ENCODE results near the gene POLDIP3. TPM values are rescaled to one million over a fixed set of nuclear protein-coding genes. Genes with fewer than 3 reads are reported as not detected.
A peak's percentile ranks its signal among the peaks of the same experiment; 100 is the strongest.

The POLDIP3 gene
- total RNA-seq, 4 donors from 2014 or later: 32.4 to 61.1 (median 45.7) TPM

- Histone ChIP-seq H3K4me3 (no peak overlapping the region), H3K27ac (no peak overlapping the region), H3K36me3 (peaks cover 85% of the 10 kb centered on the region), H3K4me1 (peaks cover 21% of the 10 kb centered on the region), H3K9me3 (no peaks in the 10 kb centered on the region), H3K27me3 (no peaks in the 10 kb centered on the region)
- DNase-seq (ENCODE audit: low spot score in 2 of 2): no peak
- no peak for TF ChIP-seq EP300 (IDR thresholded peaks at IDR 0.05)
- no peak for TF ChIP-seq CTCF (IDR thresholded peaks at IDR 0.05)
- TF ChIP-seq POLR2AphosphoS5 (IDR thresholded peaks at IDR 0.05): no peak
- TF ChIP-seq POLR2A (IDR thresholded peaks at IDR 0.05): no peak
- WGBS: 79% methylated on average over 7 of the region's 7 CpGs
These were observed 11.7 kb upstream of the POLDIP3 start for GRCh38 chr22:42626431-42626830.

- Histone ChIP-seq H3K9me3 (no peaks in the 10 kb centered on the region), H3K27ac (no peak overlapping the region), H3K27me3 (no peaks in the 10 kb centered on the region), H3K4me3 (no peak overlapping the region), H3K36me3 (peaks cover 74% of the 10 kb centered on the region), H3K4me1 (peaks cover 26% of the 10 kb centered on the region)
- no peak for DNase-seq (ENCODE audit: low spot score in 2 of 2)
- 86% methylated on average over 15 of the region's 15 CpGs for WGBS
- TF ChIP-seq POLR2A (IDR thresholded peaks at IDR 0.05): no peak
- no peak for TF ChIP-seq CTCF (IDR thresholded peaks at IDR 0.05)
- TF ChIP-seq EP300 (IDR thresholded peaks at IDR 0.05): no peak
- no peak for TF ChIP-seq POLR2AphosphoS5 (IDR thresholded peaks at IDR 0.05)
These were observed 10.7 kb upstream of the POLDIP3 start for GRCh38 chr22:42625416-42625815.

- Histone ChIP-seq H3K9me3 (no peaks in the 10 kb centered on the region), H3K27me3 (no peaks in the 10 kb centered on the region), H3K36me3 (peaks cover 75% of the 10 kb centered on the region), H3K27ac (no peak overlapping the region), H3K4me3 (no peak overlapping the region), H3K4me1 (peaks cover 29% of the 10 kb centered on the region)
- TF ChIP-seq CTCF (IDR thresholded peaks at IDR 0.05): no peak
- TF ChIP-seq POLR2A (IDR thresholded peaks at IDR 0.05): no peak
- TF ChIP-seq POLR2AphosphoS5 (IDR thresholded peaks at IDR 0.05): no peak
- no peak for TF ChIP-seq EP300 (IDR thresholded peaks at IDR 0.05)
- WGBS: 56% methylated on average over 7 of the region's 12 CpGs
- DNase-seq (ENCODE audit: low spot score in 2 of 2): no peak
These were observed 9.9 kb upstream of the POLDIP3 start for GRCh38 chr22:42624551-42625106.

GRCh38 chr22:42623756-42624441, 9.2 kb upstream of the POLDIP3 start:
- WGBS: 64% methylated on average over 25 of the region's 29 CpGs
- TF ChIP-seq POLR2A (IDR thresholded peaks at IDR 0.05) (no peak), CTCF (IDR thresholded peaks at IDR 0.05) (no peak), POLR2AphosphoS5 (IDR thresholded peaks at IDR 0.05) (no peak), EP300 (IDR thresholded peaks at IDR 0.05) (no peak)
- H3K36me3 ChIP-seq: peaks cover 76% of the 10 kb centered on the region
- H3K4me3 ChIP-seq: no peak overlapping the region
- H3K27ac ChIP-seq: no peak overlapping the region
- H3K9me3 ChIP-seq: no peaks in the 10 kb centered on the region
- H3K4me1 ChIP-seq: peaks cover 29% of the 10 kb centered on the region
- H3K27me3 ChIP-seq: no peaks in the 10 kb centered on the region
- DNase-seq (ENCODE audit: low spot score in 2 of 2): no peak

GRCh38 chr22:42623301-42623751, 8.6 kb upstream of the POLDIP3 start:
- DNase-seq (ENCODE audit: low spot score in 2 of 2): peak in 1 of 2 donors; percentile 77
- Histone ChIP-seq H3K27ac (no peak overlapping the region), H3K36me3 (peaks cover 72% of the 10 kb centered on the region), H3K27me3 (no peaks in the 10 kb centered on the region), H3K4me1 (peaks cover 29% of the 10 kb centered on the region), H3K9me3 (no peaks in the 10 kb centered on the region), H3K4me3 (no peak overlapping the region)
- 69% methylated on average over 5 of the region's 18 CpGs for WGBS
- TF ChIP-seq POLR2A (IDR thresholded peaks at IDR 0.05): no peak
- no peak for TF ChIP-seq POLR2AphosphoS5 (IDR thresholded peaks at IDR 0.05)
- no peak for TF ChIP-seq CTCF (IDR thresholded peaks at IDR 0.05)
- no peak for TF ChIP-seq EP300 (IDR thresholded peaks at IDR 0.05)

Measured in suprapubic skin (tissue), 4 donors.